Duodenal mucosa (tissue), 2 donors: ENCODE data around the gene CHRNA1.

Experiments
- H3K27ac ChIP-seq: one replicate; pipeline ENCODE4 v1.7.0; 2013; ENCODE audit warnings: low read depth, low read length
- H3K27me3 ChIP-seq, 2 donors: one replicate each; pipeline ENCODE4 v1.7.0; 2013; ENCODE audit warnings: low read length in 2 of 2, control low read depth in 1 of 2; ENCODE audit not compliant: insufficient read depth in 2 of 2, control insufficient read depth in 1 of 2
- H3K36me3 ChIP-seq, 2 donors: one replicate each; pipeline ENCODE4 v1.7.0; 2013; ENCODE audit warnings: low read length in 2 of 2, control low read depth in 1 of 2; ENCODE audit not compliant: insufficient read depth in 2 of 2, control insufficient read depth in 1 of 2
- H3K4me1 ChIP-seq, 2 donors: one replicate each; pipeline ENCODE4 v1.7.0; 2013; ENCODE audit warnings: low read length in 2 of 2, control low read depth in 1 of 2; ENCODE audit not compliant: insufficient read depth in 2 of 2, control insufficient read depth in 1 of 2
- H3K4me3 ChIP-seq, 2 donors: one replicate each; pipeline ENCODE4 v1.7.0; 2013; ENCODE audit warnings: low read length in 2 of 2, low read depth in 1 of 2
- H3K9ac ChIP-seq, 2 donors: one replicate each; pipeline ENCODE4 v1.7.0; 2013; ENCODE audit warnings: low read length in 2 of 2, low read depth in 1 of 2
- H3K9me3 ChIP-seq, 2 donors: one replicate each; pipeline ENCODE4 v1.7.0; 2013; ENCODE audit warnings: low read length in 2 of 2, control low read depth in 1 of 2; ENCODE audit not compliant: control insufficient read depth in 1 of 2

The CHRNA1 gene

DNA sequence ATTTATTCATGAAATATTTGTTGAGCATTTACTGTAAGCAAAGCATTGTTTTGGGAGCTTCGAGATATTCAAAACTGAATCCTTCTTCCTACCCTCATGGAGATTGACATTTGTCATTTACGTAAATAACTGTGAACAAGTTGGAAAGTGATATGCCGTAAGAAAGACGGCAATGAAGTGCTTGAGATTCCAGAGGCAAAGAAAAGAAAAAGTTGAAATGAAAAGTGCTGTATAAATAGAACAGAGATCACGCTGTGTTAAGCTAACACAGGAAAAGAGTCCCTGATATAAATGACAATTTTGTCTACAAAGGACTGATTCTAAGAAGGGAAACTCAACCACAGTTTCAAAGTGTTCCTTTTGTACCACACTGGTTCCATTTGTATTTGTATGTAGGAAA, 1.8 kb downstream of the CHRNA1 start:
- no peak overlapping the region for H3K9ac ChIP-seq
- H3K27ac ChIP-seq = no peak overlapping the region
- no peaks in the 10 kb centered on the region for H3K9me3 ChIP-seq
- H3K4me1 ChIP-seq = peaks cover 6 to 9% of the 10 kb centered on the region in 2 donors
- no peaks in the 10 kb centered on the region for H3K27me3 ChIP-seq
- H3K36me3 ChIP-seq = no peaks in the 10 kb centered on the region
- H3K4me3 ChIP-seq = no peak overlapping the region

DNA sequence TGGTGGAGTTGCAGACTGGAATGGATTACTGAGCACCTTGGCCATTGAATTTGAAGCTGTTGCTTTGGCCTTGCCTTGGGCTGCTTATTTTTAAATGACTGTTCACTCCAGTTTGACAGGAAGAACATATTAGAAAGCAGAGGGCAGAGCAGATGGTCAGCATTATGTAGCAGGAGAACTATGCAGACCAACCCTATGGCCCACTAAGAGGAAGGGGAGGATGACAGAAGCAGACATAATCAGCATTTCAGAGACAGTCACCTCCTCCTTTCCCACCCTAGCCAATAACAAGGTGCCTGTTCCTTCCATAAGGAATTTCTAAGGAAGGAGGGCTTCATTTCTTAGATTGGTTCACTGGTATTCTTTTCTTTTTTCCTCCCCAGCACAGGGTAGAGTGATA, 2.4 kb downstream of the CHRNA1 start:
- no peak overlapping the region for H3K27ac ChIP-seq
- H3K27me3 ChIP-seq = no peaks in the 10 kb centered on the region
- H3K4me1 ChIP-seq = peaks cover 6 to 9% of the 10 kb centered on the region in 2 donors
- H3K36me3 ChIP-seq = no peaks in the 10 kb centered on the region
- H3K9me3 ChIP-seq = no peaks in the 10 kb centered on the region
- H3K9ac ChIP-seq = no peak overlapping the region
- H3K4me3 ChIP-seq = no peak overlapping the region

GRCh38 chr2:174760845-174761473, 3.3 kb downstream of the CHRNA1 start:
- no peaks in the 10 kb centered on the region for H3K9me3 ChIP-seq
- no peaks in the 10 kb centered on the region for H3K27me3 ChIP-seq
- no peak overlapping the region for H3K9ac ChIP-seq
- H3K4me1 ChIP-seq = peaks cover 6 to 9% of the 10 kb centered on the region in 2 donors
- no peak overlapping the region for H3K27ac ChIP-seq
- no peaks in the 10 kb centered on the region for H3K36me3 ChIP-seq
- no peak overlapping the region for H3K4me3 ChIP-seq

DNA sequence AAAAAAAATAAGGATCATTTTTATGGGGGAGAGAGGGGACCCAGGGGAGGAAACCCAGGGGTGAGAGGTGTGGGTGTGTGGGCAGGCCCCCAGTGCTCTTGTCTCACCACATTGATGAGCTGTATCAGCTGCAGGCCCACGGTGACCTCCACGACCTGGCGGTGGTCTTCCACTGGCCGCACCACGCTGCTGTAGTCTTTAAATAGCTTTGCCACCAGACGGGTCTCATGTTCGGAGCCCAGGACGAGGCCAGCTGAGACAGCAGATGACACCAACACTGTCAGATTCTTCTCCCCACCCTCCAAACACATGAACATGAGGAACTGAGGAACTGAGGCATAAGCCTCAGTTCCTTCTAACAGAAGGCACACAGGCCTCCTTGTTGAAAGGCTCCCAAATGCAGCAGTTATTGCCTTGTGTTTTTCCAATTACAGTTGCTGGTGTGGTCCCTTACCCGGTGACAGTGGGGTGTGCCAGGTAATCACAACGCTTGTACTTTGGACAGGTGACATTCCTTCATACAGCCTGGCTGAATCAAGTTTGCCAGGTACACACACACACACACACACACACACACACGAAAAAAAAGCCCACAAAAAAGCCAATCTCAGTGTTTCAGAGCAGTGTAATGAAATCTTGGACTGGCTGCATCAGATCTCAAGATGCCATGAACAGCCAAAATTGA, 4.7 kb downstream of the CHRNA1 start:
- H3K4me1 ChIP-seq = peaks cover 6 to 9% of the 10 kb centered on the region in 2 donors
- H3K9ac ChIP-seq = no peak overlapping the region
- H3K27me3 ChIP-seq = no peaks in the 10 kb centered on the region
- no peaks in the 10 kb centered on the region for H3K9me3 ChIP-seq
- no peak overlapping the region for H3K27ac ChIP-seq
- no peak overlapping the region for H3K4me3 ChIP-seq
- no peaks in the 10 kb centered on the region for H3K36me3 ChIP-seq

- no peaks in the 10 kb centered on the region for H3K9me3 ChIP-seq
- H3K36me3 ChIP-seq = no peaks in the 10 kb centered on the region
- peaks cover 7 to 9% of the 10 kb centered on the region in 2 donors for H3K4me1 ChIP-seq
- no peaks in the 10 kb centered on the region for H3K27me3 ChIP-seq
- no peak overlapping the region for H3K4me3 ChIP-seq
- no peak overlapping the region for H3K9ac ChIP-seq
- no peak overlapping the region for H3K27ac ChIP-seq
These were observed 7.5 kb downstream of the CHRNA1 start for GRCh38 chr2:174756743-174757142.

DNA sequence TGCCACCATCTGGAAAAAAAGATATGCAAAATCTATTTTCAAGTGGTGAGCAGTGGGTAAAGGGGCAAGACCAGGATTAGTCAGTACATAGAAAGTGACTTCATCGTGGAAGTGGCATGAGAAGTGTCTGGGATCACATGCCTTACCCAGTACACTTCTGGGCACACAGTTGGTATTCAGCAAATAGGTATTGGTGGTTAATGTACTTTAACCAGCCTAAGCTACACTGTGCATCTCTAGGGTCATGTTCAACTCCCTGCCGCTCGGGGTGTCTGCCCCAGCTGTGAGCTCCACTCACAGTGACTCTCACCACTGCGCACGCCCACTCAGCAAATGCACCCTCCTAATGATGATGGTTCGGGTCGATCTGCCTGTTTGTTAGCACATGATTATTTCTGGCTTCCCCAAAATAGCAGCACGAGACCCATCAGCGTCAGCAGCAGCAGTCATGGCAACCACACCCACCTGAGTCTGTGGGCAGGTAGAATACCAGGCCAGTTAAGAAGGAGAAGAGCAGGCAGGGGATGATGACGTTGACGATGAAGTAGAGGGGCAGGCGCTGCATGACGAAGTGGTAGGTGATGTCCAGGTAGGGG, 11.1 kb downstream of the CHRNA1 start:
- no peaks in the 10 kb centered on the region for H3K27me3 ChIP-seq
- peaks cover 0 to 5% of the 10 kb centered on the region in 2 donors for H3K4me1 ChIP-seq
- H3K36me3 ChIP-seq = no peaks in the 10 kb centered on the region
- H3K9me3 ChIP-seq = no peaks in the 10 kb centered on the region
- no peak overlapping the region for H3K9ac ChIP-seq
- no peak overlapping the region for H3K27ac ChIP-seq
- H3K4me3 ChIP-seq = peak overlapping the region in 1 of 2 donors; percentile 16

- peaks cover 0 to 5% of the 10 kb centered on the region in 2 donors for H3K4me1 ChIP-seq
- H3K4me3 ChIP-seq = peak overlapping the region in 1 of 2 donors; percentile 16
- H3K27me3 ChIP-seq = no peaks in the 10 kb centered on the region
- no peak overlapping the region for H3K27ac ChIP-seq
- H3K36me3 ChIP-seq = no peaks in the 10 kb centered on the region
- H3K9me3 ChIP-seq = no peaks in the 10 kb centered on the region
- H3K9ac ChIP-seq = no peak overlapping the region
These were observed 11.8 kb downstream of the CHRNA1 start for GRCh38 chr2:174752403-174753037.

GRCh38 chr2:174750923-174751441, 13.3 kb downstream of the CHRNA1 start:
- no peak overlapping the region for H3K27ac ChIP-seq
- peaks cover 0 to 5% of the 10 kb centered on the region in 2 donors for H3K4me1 ChIP-seq
- no peaks in the 10 kb centered on the region for H3K9me3 ChIP-seq
- H3K36me3 ChIP-seq = no peaks in the 10 kb centered on the region
- H3K27me3 ChIP-seq = no peaks in the 10 kb centered on the region
- no peak overlapping the region for H3K4me3 ChIP-seq
- no peak overlapping the region for H3K9ac ChIP-seq

GRCh38 chr2:174749793-174750192, 14.5 kb downstream of the CHRNA1 start:
- Histone ChIP-seq H3K4me1 (peaks cover 0 to 5% of the 10 kb centered on the region in 2 donors), H3K9me3 (no peaks in the 10 kb centered on the region), H3K4me3 (no peak overlapping the region), H3K9ac (no peak overlapping the region), H3K27me3 (peaks cover 0 to 4% of the 10 kb centered on the region in 2 donors), H3K27ac (no peak overlapping the region), H3K36me3 (no peaks in the 10 kb centered on the region)

DNA sequence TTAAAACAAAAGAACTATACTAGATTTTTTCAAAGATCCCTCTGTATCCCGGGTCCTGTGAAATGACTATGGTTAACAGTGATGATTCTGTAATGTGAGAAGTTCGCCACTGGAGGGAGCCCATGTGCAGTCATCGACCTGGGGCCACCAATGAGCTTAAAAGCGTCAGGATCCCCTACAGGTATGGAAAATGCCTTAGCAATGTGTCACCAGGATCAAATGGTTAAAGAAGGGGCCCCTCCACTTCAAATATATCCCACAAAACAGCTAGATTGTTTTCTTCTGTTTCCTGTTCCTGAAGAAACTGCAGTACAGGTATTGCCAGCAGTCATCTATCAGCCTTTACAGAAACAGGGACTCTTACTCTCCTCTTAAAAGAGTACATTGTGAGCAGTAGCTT, 15.3 kb downstream of the CHRNA1 start:
- Histone ChIP-seq H3K27ac (no peak overlapping the region), H3K27me3 (peaks cover 0 to 4% of the 10 kb centered on the region in 2 donors), H3K4me3 (no peak overlapping the region), H3K9me3 (no peaks in the 10 kb centered on the region), H3K9ac (no peak overlapping the region), H3K4me1 (peaks cover 0 to 5% of the 10 kb centered on the region in 2 donors), H3K36me3 (no peaks in the 10 kb centered on the region)
